Measurements from ENCODE around the gene CREB3L2.
A peak's percentile ranks its signal among the peaks of the same experiment; 100 is the strongest.

Gene CREB3L2

DNA sequence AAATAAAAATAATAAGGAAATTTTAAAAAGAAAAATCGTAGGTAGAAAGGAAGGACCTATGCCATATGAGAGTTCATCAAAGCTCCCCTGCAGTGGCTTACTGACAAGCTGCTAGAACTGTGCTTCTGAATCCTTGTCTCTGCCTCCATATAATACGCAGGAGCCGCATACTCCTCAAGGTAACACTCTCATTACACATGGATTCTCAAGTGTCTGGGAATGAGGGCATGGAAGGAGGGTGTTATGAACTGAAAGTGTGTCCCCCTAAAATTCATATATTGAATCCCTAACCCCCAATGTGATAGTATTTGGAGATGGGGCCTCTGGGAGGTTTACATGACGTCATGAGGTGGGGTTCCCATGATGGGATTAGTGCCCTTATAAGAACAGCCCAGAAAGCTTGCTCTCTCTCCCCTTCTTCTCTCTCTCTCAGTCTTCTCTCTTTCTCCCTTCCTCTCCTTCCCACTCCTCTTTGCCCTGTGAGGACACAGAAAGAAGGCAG lies 35.2 kb downstream of the CREB3L2 start:
- no peak for DNase-seq

DNA sequence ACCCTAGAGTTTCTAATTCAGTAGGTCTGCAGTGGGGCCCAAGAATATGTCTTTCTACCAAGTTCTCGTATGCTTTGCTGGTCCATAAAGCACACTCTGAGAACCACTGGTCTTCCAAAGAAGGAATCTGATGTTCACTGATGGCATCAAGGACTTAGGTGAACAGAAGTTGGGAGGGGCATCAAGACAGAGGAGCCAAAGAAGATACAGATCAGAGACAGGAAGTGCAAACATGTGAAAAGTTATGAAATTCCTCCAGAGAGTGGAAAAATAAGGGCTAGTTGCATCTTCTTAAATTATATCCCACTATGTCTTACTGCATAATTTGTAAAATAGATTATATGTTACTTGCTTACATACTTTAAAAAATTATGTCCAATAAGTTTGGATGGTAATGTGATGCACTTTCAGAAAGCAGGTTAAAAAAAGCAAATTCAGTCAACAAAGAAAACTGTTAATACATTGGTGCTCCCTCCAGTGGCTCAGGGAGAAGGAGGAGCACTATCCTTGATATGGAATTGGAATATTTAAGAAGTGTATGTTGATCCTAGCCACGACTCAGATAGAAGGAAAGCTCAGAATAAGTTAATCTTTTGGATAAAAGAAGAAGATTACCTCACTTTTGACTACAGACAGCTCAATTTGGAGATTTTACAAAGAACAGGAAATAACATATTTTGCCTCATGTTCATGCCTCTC lies 35.8 kb downstream of the CREB3L2 start:
- DNase-seq, result no peak

DNA sequence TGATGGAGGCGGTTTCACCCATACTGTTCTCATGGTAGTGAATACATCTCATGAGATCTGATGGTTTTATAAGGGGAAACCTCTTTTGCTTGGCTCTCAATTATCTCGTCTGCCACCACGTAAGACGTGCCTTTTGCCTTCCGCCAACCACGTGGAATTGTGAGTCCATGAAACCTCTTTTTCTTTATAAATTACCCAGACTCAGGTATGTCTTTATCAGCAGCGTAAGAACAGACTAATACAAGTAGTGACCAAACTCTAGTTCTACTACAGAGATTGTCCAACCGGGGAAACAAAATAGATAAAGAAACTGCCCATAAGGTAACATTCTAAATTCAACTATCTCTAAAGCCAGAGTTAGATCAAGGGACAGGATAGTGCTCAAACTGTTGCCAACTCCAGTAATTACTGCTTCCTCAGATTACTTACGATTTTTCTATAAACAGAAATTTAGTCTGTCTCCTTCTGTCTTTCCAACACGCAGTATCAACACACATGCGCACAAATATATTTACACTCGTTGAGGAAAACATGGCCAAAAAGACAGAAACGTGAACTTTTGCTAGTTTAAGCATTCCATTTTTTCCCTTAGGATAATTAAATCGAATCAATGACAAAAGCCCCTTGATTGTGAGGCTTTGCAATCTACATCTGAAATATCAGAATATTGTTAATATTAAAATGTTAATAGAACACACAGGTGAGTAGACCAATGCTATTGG lies 36.9 kb downstream of the CREB3L2 start:
- no peak for DNase-seq

DNA sequence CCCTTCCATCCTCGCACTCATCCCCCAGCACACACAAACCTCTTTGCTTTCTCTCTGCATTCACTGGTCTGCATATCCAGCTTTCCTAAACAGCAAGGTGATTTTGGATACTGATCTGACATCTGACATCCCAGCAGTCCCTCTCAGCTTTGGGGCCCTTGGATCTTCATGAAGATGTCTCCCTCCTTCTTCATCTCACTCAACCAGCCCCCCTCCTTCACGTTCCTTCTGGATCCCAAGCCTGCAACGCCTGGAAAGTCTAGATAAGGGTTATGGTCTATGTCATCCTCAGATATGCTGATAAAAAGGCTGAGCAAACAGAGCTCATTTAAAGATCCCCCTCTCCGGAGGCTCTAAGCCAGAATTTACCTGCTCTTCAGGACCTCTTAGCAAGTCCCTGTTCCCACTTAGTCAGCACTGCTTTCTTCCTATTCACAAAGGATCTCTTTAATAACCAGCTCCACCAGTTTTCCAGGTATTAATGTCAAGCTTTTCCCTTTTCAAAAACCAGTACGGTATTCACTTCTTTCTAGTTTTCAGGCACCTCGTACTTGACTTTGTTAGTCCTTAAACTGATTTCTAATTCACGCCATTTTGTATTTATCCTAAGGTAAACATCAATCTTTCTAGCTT lies 38.9 kb downstream of the CREB3L2 start:
- DNase-seq, result peak; percentile 46

DNA sequence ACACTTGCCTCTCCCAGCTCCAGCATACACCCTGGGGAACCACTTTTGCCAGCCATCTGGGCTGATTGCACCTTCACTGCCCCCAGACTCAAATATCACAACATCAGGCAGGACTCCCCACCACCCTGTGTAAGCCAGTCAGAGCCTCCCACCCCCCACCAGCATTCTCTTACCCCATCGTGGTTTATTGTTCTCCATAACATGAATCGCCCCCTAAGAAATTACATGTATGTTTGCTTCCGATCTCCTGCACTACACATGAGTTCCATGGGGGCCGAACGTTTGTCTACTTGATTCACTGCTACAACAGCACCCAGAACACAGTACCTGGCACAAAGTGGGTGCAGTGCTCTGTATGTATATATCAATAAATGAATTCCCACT lies 39.4 kb downstream of the CREB3L2 start:
- DNase-seq, result no peak

DNA sequence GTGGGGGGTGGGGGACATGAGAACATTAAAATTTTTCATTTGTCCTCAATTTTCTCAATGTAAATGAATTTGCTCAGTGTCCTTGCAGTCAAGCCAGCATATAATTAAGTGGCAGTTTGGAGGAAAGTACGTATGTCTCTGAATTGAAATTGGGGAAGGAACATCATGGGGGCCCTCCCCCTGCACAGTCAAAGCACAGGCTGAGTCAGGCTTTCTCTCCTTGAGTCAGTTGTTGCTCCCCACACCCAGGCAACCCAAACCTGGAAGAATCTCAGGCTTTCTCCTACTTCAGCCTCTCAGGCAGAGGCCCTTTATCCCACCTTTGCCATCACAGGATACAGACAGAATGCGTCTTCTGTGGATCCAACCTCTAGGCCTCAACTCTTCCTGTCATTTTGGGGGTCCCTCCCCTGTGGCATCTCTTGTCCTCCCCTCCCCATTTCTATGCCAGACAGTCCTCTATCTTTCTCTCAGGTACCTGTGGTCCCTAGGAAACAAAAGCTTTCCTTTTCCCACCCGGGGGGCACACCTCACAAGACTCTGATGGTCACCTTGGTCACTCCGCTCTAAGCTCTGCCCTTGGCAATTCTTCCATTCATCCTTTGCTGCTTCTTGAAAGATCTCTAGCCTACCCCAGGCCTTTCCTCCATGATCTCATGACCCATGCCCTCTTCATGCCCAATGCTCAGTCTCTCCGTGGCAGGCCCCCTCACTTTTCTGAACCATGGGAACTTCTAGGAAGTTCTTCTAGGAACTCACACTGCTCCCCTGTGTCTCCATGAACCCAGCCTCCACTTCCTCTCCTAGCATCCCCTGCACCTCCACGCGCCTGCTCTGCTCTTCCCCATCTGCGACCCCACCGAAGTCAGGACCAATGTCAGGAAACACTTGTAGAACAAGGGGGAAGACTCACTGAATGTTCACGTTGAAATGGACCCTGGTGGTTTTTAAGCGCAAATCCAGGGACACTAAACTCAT lies 40.4 kb downstream of the CREB3L2 start:
- no peak for DNase-seq

DNA sequence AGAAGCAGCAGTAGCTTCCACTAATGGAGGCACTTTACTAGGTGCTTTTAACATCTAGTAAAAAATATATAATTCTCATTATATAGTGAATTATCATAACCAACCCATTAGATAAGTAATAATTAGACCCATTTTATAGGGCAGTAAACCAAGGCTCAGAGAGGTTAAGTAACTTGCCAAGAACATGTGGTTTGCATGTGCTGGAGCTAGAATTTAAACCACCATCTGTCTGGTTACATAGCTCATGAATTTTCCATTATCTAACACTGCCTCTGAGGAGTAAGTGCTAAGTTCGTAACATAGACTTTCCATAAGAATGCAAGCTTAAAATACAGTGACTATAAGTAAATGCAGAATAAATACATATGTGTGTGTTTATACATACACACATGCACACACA lies 41.9 kb downstream of the CREB3L2 start:
- no peak for DNase-seq

DNA sequence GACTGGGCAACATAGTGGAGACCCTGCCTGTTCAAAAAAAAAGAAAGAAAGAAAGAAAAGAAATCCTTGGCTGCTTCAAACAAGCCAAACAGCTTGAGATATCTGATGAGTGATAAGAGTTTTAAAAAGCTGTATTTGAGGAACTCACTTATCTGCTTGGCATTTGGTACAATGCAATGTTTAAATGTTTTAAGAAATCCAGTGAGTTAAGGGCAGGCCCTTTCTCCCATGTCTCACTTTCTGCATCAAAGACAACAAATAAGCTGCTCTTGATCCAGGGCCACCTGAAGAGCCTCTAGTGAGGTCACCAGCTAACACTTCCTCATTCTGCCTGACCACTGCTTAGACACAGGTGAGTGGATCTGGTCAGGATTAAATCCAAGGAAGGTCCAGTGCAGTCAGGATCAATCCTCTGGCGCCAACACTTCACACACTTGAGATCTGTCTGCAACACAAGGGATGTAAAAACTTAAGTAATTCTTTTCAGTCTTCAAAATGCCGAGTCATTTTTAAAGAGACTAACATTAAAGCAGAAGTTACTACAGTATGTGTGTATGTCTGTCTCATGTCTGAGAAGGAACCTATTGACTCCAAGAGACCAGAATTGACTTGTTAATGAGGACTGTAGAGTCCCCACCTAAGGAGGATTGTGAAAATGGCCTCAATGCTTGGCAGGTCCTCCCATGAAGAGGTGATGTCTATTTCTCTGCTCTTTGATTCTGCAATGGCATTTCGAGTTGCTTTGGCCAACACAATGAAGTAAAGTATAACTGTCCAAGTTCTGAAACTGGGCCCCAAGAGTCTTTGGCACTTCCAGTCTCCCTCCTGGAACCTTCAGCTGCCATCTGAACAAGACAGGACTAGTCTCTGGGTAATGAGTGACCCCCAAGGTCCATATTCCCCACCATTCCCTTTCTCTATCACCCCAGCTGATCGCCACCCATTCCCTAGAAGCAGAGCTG lies 43.1 kb downstream of the CREB3L2 start:
- no peak for DNase-seq

DNA sequence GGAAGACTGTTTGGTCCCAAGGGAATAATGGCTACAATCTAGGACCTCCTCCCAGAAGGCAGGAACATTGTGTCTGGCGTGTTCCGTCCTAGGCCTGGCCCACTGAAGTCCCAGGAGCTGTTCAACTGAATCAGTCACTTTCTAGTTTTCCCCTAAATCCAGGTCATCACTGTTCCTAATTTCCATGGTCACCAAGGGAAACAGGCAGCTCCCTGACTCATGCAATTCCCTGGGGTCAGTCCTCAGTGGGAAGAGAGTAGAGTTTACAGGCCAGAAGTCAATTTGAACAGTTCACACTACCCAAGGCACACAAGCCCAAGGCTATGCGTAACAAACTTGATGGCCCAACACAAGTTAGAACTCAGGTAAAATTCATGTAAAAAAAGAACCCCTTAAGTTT lies 44.0 kb downstream of the CREB3L2 start:
- no peak for DNase-seq

DNA sequence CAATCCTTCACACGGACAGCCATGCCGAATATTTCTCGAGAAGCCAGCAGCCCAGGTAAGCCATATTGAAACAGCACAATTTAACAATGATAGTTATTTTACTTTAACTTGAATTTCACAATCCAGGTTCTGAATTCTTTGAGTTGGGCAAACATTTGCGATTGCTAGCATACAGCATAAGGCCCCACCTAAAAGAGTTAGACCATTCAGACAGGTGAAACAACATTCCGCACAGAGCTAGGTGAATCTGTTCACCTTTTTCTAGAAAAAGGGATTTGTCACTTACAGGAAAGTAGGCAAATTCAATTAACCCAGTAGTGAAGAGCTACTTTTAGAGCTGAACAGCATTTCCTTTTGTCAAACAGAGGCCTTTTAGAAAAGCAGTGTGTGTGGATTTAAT lies 45.3 kb downstream of the CREB3L2 start:
- no peak for DNase-seq

DNA sequence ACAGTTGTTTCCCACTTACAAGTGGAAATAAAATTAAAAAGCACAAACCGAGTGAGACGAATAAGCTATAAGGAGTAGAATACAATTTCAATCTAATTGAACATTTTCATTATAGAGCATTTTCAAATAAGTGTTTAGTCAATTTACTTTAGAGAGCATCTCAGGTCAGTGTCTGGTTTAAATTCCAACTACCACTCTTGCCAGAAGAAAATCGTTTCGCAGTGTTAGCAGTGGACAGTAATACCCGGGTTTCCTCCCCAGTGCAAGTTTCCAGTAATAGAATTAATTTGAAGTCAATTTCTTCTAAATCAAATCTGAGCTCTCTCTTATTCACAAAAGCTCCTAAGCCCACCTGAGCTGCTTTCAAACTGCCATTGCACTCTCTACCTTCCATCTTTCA lies 45.7 kb downstream of the CREB3L2 start:
- DNase-seq, result no peak

DNA sequence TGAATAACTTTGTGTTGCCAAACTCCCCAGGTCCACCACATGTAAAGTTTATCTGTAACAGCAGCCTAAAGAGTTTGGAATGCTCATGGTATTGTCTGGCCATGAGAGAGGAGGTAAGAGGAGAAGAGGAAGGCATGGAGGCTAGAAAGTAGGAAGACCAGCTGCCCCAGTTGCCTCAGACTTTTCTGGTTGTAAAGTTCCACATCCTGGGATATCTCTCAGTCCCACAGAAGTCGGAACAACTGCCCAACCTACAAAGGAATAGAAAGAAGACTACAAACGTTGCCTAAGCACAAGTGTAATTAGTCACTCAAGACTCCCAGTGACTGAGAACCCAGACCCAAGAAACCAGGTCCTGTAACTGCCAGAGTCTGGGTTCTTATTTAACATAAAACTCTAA lies 47.3 kb downstream of the CREB3L2 start:
- no peak for DNase-seq

DNA sequence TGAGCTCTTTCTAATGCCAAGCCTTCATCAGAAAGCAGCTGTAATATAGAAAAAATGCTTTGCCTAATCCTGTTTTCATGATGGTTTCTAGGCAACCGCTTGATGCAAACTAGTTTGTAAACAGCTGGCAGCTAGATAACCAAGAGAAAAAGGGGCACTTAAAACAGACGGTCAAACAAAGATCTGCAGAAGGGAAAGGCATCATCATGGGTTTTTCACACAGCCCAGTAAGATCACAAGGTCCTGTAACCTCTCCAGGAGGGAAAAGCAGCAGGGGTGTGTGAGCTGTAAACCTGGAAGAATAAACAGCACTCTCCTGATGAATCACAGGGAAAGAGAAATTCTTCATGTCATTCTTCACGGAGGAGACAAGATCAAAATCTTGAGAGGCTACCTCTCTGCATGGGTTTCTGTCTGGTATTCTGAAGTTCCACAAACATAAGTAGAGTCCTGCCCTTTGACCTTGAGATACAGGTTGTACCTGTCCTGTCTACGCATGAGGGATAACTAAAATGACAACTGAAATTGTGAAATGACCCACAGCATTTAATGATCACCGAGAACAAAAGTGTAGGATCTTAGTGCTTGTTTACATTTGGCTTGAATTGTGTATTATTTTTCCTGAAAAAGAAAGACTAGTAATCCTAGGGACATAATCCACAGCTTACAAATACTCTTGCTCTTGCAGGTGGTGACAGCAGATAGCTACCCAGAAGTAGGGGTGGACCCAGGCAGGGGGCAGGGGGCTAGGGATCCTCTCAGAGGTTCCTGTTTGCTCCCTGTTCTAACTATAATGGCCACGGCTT lies 48.0 kb downstream of the CREB3L2 start:
- peak; percentile 16 for DNase-seq

DNA sequence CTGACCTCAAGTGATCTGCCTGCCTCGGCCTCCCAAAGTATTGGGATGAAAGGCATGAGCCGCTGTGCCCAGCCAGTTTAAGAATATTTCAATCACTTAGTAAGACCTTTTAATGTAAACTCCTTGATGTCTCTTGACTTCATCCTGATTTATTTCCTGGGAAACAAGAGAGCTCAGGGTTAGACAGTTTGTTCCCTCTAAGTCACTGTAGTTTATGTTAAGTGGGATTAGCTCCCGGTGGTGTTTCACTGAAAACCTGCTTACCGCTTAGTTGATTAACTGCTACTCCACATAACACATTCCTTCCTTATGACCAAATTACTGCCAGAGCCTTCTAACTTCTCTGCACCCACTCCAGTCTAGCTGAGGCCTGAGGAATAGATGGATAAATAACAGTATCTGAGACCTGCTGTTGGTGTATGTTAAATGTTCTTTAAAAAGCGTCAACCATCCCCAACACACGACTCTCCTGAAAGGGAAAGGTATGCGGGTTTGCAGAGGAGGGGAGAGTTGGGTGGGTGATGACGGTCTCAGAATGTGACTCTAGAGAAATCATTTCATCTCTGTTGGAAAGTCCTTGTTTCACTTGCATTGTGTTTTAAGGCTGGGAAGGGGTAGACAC lies 48.7 kb downstream of the CREB3L2 start:
- DNase-seq, result no peak

DNA sequence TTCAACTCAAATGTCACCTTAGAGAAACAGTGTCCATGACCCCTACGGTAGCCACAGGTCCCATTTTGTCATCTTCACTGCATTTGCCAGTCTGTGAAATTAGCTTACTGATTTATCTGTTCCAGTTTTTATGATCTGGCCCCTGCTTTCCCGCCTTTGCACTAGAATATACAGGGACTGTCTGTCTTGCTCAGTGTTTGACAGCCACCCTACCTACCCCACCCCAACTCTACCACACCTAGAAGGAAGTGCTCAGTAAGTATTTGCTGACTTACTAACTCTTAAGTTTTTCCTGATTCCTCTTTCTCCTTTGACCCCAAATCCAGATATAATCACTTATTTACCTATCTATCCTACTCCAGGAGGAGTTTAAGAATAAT lies 49.5 kb downstream of the CREB3L2 start:
- DNase-seq, result no peak

DNA sequence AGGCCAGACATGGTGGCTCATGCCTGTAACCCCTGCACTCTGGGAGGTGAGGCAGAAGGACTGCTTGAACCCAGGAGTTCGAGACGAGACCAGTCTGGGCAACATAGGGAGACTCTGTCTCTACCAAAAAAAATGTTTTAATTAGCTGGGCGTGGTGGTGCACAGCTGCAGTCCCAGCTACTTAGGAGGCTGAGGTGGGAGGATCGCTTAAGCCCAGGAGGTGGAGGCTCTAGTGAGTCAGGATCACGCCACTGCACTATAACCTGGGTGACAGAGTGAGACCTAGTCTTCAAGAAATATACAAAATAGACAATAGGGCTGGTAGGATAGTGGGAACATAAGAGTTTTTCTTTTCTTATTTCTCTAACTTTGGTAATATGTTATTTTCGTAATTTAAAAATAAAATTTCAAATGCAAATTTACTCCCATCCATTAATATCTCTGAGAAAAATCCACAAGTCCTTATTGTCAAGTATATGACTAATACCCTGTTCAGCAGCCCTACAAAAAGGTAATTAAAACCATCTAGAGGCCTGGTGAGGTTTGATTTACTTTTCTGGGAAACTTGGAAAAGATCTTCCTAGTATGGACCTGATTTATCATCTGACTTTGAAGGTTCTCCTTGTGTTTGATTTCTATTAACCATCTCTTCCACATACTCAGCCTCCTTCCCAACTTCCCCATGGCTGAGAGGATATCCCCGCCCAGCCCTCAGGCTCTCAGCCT lies 50.0 kb downstream of the CREB3L2 start:
- no peak for DNase-seq

DNA sequence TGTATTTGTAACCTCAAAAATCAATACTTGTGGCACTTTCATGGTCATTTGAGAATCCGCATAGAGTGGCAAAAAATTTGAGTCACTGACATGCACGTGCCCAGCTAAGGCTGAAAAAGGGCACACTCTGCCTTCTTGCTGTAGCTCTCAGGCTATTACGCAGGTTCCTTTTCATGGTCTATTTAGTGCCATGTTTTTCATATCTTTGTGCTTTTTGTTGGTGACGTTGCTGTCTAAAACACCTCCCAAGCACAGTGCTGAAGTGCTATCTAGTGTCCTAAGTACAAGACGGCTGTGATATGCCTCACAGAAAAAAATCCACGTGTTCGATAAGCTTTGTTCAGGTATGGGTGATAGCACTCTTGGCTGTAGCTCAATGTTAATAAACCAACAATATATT lies 50.9 kb downstream of the CREB3L2 start:
- DNase-seq, result no peak

DNA sequence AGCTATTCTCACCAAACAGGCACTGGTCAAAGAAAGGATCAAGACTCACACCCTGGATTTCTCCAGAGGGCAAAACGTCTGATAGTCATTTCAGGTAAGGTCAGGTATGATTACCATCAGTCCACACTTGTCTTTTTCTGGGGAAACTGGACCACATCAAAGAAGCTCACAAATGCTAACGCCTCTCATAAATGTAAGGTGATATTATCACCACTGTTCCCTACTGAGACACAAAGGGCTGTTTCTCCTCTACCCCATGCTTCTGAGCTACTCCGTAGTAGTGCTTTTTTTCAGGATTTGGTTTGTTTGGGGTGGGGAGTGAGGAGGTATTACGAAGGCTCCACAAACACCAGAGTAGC lies 51.6 kb downstream of the CREB3L2 start:
- DNase-seq, result no peak

DNA sequence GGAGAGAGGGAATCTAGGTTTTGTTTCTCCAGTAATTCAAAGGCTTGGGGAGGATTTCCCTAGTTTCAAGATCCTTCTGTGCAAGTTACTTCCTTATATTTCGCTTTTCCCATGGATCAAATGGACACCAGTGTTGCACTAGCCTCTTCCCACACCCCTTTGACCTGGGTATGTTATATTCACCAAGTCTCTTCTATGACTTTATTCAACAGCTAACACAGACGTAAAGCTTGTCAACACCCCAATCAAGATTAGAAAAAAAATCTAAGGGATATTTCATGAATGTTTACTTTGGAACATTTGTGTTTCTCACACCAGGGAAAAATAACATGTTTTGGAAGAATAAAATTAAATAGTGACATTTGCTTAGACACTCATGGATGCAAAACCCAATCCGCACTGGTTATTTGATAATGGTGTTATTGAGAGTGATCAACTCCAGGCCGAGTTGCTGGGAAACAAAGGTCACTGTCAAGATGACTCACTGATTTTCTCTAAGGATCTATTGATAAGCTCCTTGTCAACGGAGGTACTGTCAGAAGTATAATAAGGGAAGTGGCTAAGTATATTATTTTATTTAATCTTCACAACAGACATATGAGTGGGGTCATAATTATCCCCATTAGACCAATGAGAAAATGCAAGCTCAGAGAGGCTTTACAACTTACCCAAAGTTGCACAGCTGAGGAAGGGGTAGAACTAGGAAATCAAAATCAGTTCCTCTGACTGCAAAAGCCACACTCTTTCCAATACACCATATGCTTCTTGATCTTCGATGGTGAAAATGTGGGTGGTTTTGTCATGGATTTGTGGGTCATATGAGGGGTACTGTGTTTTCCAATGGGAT lies 52.2 kb downstream of the CREB3L2 start:
- no peak for DNase-seq
